NT2/D1 (cell line): ENCODE results near the gene F5.

Source experiments
- SUZ12 ChIP-seq: IDR thresholded peaks from 2 replicates; pipeline ENCODE4 v1.6.1; 2011; ENCODE audit not compliant: insufficient read length, insufficient read depth; ENCODE audit errors: extremely low read depth
- YY1 ChIP-seq: IDR thresholded peaks from 2 replicates; pipeline ENCODE4 v1.6.1; 2011; ENCODE audit not compliant: insufficient read length, insufficient read depth
- ZNF274 ChIP-seq: IDR thresholded peaks from 2 replicates; pipeline ENCODE4 v1.6.1; 2011; ENCODE audit warnings: mild to moderate bottlenecking, low read depth, low read length

DNA sequence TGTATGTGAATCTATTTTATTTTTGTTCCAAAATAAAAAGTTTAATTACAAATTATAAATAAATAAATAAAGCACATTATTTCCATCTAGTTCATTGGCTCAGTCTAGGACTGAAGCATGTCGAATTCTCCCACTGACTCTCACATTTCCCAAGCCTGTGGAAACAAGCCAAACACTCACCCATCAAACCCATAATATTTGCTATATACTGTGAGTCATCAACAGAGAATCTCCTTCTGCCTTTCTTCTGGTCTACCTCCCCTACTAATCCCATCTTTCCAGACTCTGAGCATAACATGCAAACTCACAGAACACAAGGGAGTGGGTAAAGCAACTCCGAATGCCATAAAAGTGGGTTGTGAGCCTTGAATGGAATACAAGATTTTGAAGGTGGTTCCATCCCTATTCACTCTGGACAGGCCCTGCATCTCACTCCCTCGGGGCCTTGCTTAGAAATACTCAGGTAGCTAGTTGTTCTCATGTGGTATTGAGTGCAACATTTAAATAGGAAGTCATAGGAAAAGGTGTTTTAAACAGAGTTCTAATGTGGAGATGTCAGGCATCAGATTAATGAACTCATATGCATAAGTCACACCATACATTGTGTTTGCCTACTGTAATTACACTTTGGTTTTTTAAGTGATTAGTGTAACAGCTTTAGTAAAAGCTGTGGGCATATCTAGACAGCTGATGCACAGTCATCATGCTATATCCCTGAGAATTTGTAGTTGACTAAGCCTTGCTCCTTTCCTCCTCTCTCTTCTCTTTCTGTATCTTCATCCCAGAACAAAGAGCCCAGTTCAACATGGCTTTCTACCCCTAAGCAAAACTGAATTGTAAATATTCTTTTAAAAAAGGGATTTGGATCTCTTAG is 47.0 kb downstream of the F5 start:
- TF ChIP-seq YY1 (no peak), ZNF274 (no peak), SUZ12 (no peak)
